ENCODE measurements around the gene TMA7.

DNA sequence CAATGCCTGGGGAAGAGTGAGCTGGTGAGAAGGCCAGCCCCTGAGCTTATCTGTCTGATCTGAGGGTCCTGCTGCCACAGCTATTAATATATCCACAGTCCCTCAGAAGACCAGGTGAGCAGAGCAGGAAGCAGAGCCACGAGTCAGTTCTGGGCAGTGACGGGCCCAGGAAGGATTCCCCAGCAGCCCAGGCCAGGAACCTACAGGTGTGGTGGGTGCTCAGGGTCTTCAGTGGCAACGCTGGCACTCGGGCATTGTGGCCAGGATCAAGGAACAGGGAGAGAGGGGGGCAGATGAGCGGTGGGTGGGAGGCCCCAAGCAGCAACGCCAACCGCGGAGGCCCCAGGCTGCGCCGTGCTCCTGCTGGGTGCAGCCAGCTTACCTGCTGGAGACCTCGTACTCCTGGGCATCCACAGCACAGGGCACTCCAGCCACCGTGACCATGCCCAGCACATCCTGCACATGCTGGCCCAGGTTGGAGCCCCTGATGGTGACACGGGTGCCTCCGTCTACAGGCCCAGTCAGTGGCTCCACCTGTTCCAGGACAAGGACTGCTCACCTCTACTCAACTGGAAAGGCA lies 22.4 kb upstream of the TMA7 start:
- TF ChIP-seq POLR2A (IDR thresholded peaks at IDR 0.05) = no peak
- no peak for TF ChIP-seq POLR2AphosphoS5 (IDR thresholded peaks at IDR 0.05)
- TF ChIP-seq, protein P1, sequence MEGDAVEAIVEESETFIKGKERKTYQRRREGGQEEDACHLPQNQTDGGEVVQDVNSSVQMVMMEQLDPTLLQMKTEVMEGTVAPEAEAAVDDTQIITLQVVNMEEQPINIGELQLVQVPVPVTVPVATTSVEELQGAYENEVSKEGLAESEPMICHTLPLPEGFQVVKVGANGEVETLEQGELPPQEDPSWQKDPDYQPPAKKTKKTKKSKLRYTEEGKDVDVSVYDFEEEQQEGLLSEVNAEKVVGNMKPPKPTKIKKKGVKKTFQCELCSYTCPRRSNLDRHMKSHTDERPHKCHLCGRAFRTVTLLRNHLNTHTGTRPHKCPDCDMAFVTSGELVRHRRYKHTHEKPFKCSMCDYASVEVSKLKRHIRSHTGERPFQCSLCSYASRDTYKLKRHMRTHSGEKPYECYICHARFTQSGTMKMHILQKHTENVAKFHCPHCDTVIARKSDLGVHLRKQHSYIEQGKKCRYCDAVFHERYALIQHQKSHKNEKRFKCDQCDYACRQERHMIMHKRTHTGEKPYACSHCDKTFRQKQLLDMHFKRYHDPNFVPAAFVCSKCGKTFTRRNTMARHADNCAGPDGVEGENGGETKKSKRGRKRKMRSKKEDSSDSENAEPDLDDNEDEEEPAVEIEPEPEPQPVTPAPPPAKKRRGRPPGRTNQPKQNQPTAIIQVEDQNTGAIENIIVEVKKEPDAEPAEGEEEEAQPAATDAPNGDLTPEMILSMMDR (IDR thresholded peaks at IDR 0.05) = no peak
- no peak for TF ChIP-seq EP300 (IDR thresholded peaks at IDR 0.05)
